GM19452 (cell line): ENCODE data around the gene PLEKHA5.
"Not testable (repeated sequence)": the region's sequence is repeated elsewhere in the genome, so short reads cannot be mapped to it uniquely, and the experiment has no call there.

Experiments used
- ATAC-seq: cut with Tn5 transposase; IDR thresholded peaks from one replicate; pipeline ENCODE4 v1.9.1; 2021; ENCODE audit not compliant: unreplicated experiment

Gene PLEKHA5

GRCh38 chr12:19200261-19200660, 70.7 kb downstream of the PLEKHA5 start:
- no peak for ATAC-seq

GRCh38 chr12:19201661-19202060, 72.1 kb downstream of the PLEKHA5 start:
- ATAC-seq: no peak

GRCh38 chr12:19203013-19203412, 73.5 kb downstream of the PLEKHA5 start:
- no peak for ATAC-seq

- ATAC-seq: no peak
These were observed 74.3 kb downstream of the PLEKHA5 start for GRCh38 chr12:19203539-19204506.

DNA sequence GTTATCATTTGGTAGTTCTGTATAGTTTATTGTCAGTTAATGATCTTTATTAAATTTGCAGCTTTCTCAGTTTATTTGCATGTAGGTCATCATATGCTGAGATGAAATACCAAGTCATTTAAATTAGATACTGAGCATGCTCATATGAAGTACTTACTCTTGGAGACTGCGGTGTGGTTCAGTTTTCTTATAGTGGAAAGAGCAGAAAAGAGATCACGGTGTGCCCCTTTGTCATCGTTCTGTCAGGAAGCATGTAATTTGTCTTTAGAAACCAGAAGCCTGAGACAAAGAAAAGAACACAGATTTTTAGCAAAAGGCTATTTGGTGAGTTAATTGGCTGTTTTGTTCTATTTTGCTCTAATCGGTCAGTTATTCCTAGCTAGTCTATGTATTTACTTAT, 75.6 kb downstream of the PLEKHA5 start:
- ATAC-seq: no peak

DNA sequence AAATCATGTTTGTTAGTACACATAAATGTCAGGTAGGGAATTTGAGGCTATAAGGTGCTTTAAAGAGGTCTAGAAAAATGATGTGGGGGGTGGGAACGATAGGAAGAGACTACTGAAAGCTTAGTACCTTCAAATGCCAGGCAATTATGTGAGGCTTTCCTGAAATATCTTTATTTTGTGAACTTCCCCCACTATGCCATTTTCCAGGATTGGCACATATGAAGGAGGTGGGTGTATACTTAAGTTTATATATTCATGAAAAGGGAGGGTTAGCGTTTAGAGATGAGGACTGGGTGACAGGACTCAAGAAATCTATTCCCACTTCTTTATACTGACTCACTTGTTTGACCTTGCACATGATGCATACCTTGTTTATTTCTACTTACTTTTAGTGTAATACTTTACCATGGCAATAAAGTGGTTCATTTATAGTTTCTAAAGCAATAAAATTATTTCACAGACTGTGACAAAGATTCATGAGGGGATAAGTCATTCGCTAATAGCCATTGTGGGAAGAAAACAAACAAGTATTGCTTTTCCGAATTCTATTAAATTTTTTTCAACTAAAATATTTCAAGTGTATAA, 77.1 kb downstream of the PLEKHA5 start:
- no peak for ATAC-seq

- no peak for ATAC-seq
These were observed 78.9 kb downstream of the PLEKHA5 start for GRCh38 chr12:19208456-19208855.

GRCh38 chr12:19209661-19210060, 80.1 kb downstream of the PLEKHA5 start:
- ATAC-seq: no peak

GRCh38 chr12:19211802-19212201, 82.3 kb downstream of the PLEKHA5 start:
- no peak for ATAC-seq

DNA sequence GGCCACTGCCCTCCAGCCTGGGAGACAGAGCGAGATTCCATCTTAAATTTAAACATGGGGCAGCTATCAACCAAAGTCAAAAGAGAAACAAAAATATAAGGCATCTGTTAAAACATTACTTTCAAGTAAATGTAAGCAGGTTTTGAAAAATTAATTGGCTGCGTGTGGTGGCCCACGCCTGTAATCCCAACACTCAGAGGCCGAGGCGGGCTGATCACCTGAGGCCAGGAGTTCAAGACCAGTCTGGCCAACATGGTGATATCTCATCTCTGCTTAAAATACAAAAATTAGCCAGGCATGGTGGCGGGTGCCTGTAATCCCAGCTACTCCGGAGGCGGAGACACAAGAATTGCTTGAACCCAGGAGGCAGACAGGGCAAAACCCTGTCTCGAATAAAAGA, 82.7 kb downstream of the PLEKHA5 start:
- no peak for ATAC-seq

DNA sequence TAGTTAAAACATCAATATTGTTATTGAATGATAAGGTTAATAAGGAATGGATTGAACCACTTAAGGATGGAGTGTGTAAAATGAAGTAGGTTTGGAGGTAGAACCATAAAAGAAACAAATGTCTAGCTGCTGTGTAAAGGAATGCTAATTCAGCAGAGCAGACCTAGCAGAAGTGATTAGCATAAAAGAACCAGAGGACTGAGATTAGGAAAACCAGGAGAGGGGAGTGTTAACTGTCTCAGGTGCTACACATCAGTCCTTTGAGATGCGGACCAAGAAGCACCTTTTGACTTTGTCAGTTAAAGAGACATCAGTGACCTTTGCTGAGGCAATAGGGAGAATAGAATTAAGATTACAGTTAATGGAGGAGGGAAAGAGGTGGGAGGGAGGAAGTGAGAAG, 84.5 kb downstream of the PLEKHA5 start:
- ATAC-seq: no peak

DNA sequence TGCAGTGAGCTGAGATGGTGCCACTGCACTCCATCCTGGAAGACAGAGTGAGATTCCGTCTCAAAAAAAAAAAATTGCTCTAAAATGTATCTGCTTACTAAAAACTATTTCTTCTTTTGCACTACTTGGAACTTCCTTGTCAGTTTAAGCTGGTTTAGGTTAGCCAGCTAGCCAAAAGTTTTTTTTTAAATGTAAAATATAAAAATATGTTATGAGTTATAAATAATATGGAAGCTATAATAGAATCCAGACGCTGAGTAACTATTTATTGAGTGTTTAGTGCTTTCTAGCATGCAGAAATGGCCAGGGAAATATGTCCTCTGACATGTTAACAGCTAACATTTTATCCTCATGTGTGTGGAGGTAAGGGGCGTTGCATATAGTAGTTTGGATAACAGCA, 85.6 kb downstream of the PLEKHA5 start:
- no peak for ATAC-seq

GRCh38 chr12:19217446-19217845, 87.9 kb downstream of the PLEKHA5 start:
- no peak for ATAC-seq

- no peak for ATAC-seq
These were observed 90.7 kb downstream of the PLEKHA5 start for GRCh38 chr12:19220205-19220604.

GRCh38 chr12:19220852-19221466, 91.4 kb downstream of the PLEKHA5 start:
- ATAC-seq: no peak

DNA sequence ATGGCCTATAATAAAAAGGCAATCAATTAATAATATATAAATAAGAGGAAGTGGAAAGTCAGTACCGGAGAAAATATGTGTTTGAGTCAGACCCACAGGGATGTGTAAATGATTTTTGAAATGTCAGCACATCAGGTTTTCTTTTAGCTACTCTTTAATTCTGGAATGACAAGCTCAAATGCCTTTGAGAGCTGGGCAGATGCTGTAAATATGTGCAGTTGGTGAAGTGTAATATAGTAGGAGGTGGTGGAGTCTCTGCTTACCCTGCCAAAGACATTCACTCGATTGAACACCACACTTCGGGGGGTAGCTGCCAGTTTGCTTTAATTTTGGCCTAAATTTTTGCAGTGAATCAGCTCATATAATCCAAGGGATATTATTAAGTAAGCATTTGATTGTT, 93.0 kb downstream of the PLEKHA5 start:
- no peak for ATAC-seq

GRCh38 chr12:19223018-19223417, 93.5 kb downstream of the PLEKHA5 start:
- ATAC-seq: no peak

DNA sequence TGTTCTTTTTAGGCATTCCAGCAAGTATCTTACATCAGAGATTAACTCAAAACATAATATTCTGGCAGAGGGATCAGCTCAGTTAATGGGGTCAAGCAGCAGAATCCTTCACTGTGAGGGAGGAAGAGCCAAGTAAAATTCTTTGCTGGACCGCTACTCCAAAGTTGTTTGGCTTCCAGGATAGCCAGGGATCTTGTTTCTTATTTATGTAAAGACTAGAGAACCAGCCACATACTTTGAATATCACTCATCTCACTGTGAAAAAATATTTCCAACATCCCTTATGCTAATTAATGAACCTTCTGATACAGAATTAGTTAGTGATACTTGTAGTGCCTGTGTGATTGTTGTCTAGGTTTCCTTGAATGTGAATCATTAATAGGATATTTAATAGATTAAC, 94.2 kb downstream of the PLEKHA5 start:
- ATAC-seq: no peak

- ATAC-seq: no peak
These were observed 95.2 kb downstream of the PLEKHA5 start for GRCh38 chr12:19224746-19225145.

DNA sequence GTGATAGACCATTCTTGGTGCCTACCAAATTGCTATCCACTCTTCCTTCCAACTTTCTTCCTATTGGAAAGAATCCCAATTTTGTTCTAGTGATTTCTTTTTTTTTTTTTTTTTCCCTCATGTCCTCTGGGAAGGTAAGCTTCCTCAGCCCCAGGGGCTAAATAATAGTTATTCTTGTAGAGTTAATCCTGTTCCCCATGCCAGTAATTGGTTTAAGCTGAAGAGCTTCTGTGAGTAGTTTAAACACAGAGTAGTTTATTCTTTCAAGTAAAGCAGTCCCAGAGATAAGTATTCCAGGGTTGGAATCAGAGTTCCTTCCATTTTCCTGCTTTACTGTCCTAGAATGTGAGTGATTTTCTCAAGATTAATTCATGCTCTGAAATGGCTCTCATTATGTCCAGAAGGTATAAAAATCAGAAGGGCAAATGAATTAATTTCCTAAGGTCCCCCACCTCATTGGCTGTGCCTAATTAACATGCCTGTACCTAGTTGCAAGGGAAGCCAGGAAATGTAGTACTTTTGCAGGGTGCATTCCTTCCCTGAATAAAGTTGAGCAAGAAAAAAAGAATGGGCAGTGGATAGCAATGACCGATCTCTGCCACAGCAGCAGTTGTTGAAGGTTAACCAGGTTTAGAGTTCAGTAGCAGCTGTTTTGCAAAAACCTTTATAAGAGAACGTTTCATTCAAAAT, 97.8 kb downstream of the PLEKHA5 start:
- no peak for ATAC-seq

GRCh38 chr12:19227880-19228210, 98.3 kb downstream of the PLEKHA5 start:
- no peak for ATAC-seq

DNA sequence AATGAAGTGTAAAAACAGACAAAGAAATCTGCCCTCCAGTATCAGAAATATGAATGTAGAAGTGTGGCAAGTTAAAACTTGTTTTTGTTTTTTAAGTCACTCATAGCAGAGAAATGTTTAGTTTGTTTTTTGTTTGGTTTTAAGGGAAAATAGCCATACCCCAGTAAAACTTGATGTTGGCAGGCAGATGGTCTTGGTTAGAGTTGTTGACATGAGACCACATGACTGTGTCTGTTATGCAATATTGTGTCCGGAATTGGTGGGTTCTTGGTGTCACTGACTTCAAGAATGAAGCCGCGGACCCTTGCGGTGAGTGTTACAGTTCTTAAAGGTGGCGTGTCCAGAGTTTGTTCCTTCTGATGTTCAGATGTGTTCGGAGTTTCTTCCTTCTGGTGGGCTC, 99.5 kb downstream of the PLEKHA5 start:
- ATAC-seq: not testable (repeated sequence)
